Mucosa of rectum (tissue), 2 donors: ENCODE results near the gene MRPL33.

Experiments used
- H3K27ac ChIP-seq, 2 donors: one replicate each; pipeline ENCODE4 v1.7.0; 2013; ENCODE audit warnings: inconsistent platforms in 2 of 2, low read depth in 2 of 2, low read length in 2 of 2
- H3K27me3 ChIP-seq, 2 donors: one replicate each; pipeline ENCODE4 v1.7.0; 2013; ENCODE audit warnings: low read length in 2 of 2; ENCODE audit not compliant: control insufficient read depth in 2 of 2, insufficient read depth in 2 of 2
- H3K36me3 ChIP-seq, 2 donors: one replicate each; pipeline ENCODE4 v1.7.0; 2013; ENCODE audit warnings: low read length in 2 of 2; ENCODE audit not compliant: control insufficient read depth in 2 of 2, insufficient read depth in 2 of 2
- H3K4me1 ChIP-seq, 2 donors: one replicate each; pipeline ENCODE4 v1.7.0; 2013; ENCODE audit warnings: low read length in 2 of 2, mild to moderate bottlenecking in 1 of 2; ENCODE audit not compliant: control insufficient read depth in 2 of 2, insufficient read depth in 2 of 2
- H3K4me3 ChIP-seq, 2 donors: one replicate each; pipeline ENCODE4 v1.7.0; 2013; ENCODE audit warnings: low read length in 2 of 2
- H3K9ac ChIP-seq, 2 donors: one replicate each; pipeline ENCODE4 v1.7.0; 2013; ENCODE audit warnings: low read length in 2 of 2, low read depth in 1 of 2, mild to moderate bottlenecking in 1 of 2
- H3K9me3 ChIP-seq, 2 donors: one replicate each; pipeline ENCODE4 v1.7.0; 2013; ENCODE audit warnings: low read length in 2 of 2; ENCODE audit not compliant: control insufficient read depth in 2 of 2
- donor health status: healthy.
- donor health status: Normal muscosa, but diverticular disease.

The MRPL33 gene

DNA sequence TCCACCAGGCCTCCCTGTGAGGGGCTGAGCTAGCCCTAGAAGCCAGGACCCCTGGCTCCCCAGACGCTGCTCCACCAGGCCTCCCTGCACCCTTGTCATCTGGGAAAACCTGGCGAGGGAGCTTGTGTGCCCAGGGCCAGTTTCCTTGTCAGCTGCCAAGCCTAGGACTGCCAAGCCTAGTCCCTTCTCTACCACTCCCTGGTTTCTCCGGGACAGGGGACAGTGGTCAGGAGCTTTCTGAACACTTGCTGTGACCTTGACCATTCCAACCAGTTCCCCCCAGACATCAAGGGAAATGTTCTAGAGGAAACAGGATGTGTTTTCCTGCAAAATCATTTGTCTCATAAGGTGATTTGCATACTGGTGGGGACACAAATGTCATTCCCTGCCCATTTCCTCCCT lies 41.3 kb upstream of the MRPL33 start:
- Histone ChIP-seq H3K4me1 (peaks cover 0 to 5% of the 10 kb centered on the region in 2 donors), H3K27ac (no peak overlapping the region), H3K36me3 (no peaks in the 10 kb centered on the region), H3K9me3 (no peaks in the 10 kb centered on the region), H3K9ac (no peak overlapping the region), H3K4me3 (no peak overlapping the region), H3K27me3 (no peaks in the 10 kb centered on the region)

DNA sequence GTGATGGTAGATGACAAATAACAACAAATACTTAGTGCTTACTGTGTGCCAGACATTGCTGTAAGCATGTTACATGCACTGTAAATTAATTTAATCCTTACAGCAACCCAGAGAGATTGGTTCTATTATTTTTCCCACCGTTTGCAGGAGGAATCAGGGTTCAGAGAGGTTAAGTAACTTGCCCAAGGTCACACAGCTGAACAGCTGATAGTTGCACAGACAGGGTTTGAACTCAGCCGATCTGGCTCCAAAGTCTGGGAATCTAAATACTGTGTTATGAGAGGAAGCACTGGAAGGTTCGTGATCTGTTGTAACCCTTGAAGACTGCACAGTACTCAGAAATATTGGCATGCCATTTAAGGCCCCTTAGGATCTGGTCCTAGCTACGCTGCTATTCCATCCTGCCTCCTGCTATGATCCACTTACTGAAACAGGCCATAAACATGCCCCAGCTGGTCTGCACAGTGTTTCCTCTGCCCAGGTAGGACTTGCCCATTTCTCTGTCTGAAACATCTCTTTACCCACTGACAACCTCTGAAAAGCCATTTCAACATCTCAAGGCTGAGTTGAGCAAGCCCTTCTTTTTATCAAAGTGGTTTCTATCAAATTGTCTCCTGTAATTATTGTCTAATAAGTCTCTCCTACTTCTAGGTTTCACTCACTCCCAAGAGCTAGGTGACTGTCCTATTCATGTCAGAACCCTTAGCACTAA lies 40.4 kb upstream of the MRPL33 start:
- H3K9me3 ChIP-seq: no peaks in the 10 kb centered on the region
- H3K4me1 ChIP-seq: peaks cover 2 to 9% of the 10 kb centered on the region in 2 donors
- no peak overlapping the region for H3K27ac ChIP-seq
- no peak overlapping the region for H3K9ac ChIP-seq
- H3K27me3 ChIP-seq: no peaks in the 10 kb centered on the region
- no peak overlapping the region for H3K4me3 ChIP-seq
- no peaks in the 10 kb centered on the region for H3K36me3 ChIP-seq

DNA sequence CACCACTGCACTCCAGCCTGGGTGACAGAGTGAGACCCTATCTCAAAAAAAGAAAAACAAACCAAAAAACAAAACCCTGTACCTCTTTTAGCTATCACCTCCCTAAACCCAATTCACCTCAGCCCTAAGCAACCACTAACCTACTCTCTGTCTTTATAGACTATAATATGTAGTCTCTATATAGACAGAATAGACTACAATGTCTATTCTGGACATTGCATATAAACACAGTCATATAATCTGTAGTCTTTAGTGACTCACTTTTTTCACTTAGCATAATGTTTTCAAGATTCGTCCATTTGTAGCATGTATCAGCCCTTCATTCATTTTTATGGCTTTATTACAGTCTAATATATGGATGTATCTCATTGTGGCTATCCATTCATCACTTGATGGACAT lies 37.2 kb upstream of the MRPL33 start:
- Histone ChIP-seq H3K36me3 (no peaks in the 10 kb centered on the region), H3K27me3 (no peaks in the 10 kb centered on the region), H3K4me1 (peaks cover 2 to 12% of the 10 kb centered on the region in 2 donors), H3K9me3 (no peaks in the 10 kb centered on the region), H3K27ac (no peak overlapping the region), H3K9ac (no peak overlapping the region), H3K4me3 (no peak overlapping the region)

DNA sequence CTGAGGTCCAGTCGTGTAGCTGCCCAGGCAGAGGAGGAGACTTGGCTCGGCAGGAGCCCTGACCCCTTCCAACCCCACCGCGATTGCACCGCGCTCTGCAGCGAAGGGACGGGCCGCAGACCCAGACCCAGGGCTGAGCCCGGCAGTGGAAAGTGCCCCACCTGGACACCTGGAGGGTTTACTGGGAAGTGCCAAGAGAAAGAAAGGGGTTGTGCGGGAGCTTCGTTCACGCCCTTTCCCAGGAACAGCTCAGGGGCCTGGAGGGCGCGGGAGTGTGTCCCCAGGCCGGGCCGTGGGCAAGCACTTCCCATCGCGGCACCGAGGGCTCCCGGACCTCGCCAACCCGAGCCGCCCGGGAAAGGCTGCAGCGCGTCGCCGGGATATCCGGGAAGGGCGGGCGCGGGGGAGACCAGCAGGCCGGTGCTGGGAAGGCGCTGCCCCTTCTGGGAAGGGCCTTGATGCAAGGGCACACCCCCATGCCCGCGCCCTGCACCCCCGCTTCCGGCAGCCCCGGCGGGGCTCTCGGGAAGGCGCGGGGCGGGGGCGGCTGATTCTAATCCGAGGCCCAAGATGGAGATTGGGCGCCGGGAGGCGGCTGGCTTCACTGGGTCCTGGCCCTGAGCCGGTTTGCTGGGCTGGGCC lies 36.1 kb upstream of the MRPL33 start:
- H3K36me3 ChIP-seq: no peaks in the 10 kb centered on the region
- no peaks in the 10 kb centered on the region for H3K9me3 ChIP-seq
- peaks cover 2 to 12% of the 10 kb centered on the region in 2 donors for H3K4me1 ChIP-seq
- H3K9ac ChIP-seq: peak overlapping the region; percentile 48 to 66
- peak overlapping the region; percentile 61 to 73 for H3K4me3 ChIP-seq
- H3K27ac ChIP-seq: peak overlapping the region; percentile 50 to 58
- H3K27me3 ChIP-seq: no peaks in the 10 kb centered on the region

DNA sequence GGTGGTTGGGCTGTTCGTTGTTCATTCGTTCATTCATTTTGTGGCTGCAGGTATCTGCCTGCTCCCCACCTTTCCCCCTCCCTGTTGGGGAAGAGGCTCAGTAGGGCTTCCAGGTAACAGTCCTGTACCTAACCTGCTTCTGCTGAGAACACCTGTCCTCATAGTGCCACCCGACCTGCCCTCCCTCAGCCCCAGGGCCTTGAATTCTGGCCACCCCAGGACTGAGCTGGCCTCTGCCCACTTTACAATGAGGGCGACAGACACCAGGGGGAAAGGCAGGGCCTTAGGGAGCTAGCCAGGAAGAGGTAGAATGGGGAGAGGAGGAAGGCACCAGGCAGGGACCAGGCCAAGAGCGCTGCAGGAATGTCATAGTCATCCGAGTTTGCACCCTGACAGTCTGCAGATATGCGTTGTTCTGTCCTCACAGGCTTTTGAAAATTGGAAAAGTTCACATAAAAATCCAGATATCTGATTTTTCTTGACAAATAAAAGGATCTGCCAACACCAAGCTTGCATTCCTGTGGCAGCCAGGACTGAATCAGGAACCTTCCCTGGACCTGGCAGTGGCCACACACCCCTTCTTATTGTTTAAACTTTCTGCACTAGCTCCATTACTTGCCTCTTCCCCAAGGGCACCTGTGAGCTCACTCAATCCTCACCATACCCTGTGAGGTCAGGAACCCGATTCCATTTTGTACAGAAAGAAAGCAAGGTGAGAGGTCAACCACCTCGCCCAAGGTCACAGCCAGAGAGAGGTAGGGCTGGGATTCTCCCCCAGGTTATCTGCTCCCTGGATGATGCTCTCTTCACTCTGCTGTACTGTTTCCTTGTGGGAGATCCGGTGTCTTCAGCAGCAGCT lies 35.3 kb upstream of the MRPL33 start:
- Histone ChIP-seq H3K36me3 (no peaks in the 10 kb centered on the region), H3K9me3 (no peaks in the 10 kb centered on the region), H3K27ac (peak overlapping the region; percentile 25 to 58), H3K4me3 (peak overlapping the region; percentile 61 to 73), H3K4me1 (peaks cover 2 to 12% of the 10 kb centered on the region in 2 donors), H3K9ac (peak overlapping the region; percentile 34 to 66), H3K27me3 (no peaks in the 10 kb centered on the region)

DNA sequence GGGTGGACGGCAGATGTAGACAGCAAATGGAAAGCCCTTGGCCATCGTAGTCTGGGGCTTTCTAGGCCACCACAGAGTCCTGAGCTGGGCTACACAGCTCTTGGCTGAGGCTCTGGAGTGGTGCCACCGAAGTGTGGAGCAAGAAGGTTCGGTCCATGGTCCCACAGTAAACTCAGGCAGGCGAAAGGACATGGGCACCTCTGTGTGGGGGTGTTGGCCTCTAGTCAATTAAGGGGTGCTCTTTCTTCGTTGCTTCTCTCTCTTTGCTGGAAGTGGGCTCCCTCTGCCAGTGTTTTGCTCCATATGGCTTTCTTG lies 34.7 kb upstream of the MRPL33 start:
- Histone ChIP-seq H3K4me1 (peaks cover 2 to 12% of the 10 kb centered on the region in 2 donors), H3K9ac (no peak overlapping the region), H3K27ac (no peak overlapping the region), H3K9me3 (no peaks in the 10 kb centered on the region), H3K27me3 (no peaks in the 10 kb centered on the region), H3K36me3 (no peaks in the 10 kb centered on the region), H3K4me3 (no peak overlapping the region)

DNA sequence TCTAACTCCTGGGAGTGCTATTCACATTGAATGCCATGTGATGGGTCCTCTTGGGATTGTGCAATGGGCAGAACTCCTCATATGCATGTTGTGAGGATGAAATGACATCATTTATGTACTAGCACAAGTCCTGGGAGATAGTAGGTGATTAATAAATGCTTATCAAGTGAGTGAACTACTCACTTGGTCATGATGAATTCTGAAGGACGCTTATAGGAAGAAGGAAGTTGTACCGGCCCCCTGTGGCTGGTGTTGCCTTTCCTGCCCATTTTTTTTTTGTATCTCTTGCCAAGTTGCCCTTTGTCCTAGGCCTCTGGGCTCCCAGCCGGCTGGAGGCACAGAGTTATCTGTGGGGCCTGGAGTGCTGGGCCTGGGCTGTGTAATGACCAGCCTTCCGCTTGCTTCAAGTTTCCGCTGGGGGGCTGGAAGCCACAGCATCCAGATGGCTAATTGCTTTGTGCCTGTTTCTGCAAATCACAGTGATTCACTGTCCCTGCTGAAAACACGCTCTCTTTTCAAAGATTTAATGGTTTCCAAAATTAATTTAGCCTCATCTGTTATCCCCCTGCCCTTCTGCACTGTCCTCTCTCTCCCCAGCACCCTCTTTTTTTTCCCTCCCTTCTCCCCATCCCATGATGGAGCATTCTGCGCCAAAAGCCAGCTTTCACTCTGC lies 33.7 kb upstream of the MRPL33 start:
- Histone ChIP-seq H3K27me3 (no peaks in the 10 kb centered on the region), H3K27ac (no peak overlapping the region), H3K9me3 (no peaks in the 10 kb centered on the region), H3K4me1 (peaks cover 2 to 12% of the 10 kb centered on the region in 2 donors), H3K9ac (no peak overlapping the region), H3K4me3 (no peak overlapping the region), H3K36me3 (no peaks in the 10 kb centered on the region)

DNA sequence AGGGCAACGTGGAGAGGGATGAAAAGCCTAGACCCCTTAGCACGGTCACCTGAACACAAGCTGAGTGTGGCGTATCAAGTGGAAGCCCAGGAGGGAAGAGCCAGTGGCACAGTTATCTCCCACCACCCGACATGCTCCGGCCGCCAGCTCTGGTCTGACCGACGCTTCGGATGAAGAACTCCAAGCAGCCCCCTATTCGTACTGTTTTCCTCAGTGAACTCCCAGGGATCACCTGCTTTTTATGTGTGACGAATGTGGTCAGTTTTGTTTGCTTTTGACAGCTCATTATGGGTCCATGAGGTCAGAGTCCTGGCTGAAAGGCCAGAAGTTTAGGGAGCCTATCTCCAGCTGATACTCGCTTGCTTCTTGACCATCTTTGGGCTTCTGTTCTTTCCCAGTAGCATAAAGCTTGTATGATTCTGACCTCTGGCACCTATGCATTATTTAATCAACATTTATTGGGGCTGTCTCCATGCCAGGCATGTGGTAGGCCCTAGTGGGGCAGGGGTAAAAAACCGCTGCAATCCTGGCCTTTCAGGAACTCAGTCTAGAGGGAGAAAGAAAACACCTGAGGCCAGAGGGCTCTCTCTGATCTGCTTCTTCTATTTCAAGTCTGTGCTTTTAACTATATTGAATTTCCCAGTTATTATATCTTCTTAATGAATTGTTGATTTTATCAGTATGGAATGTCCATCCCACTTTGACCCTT lies 33.0 kb upstream of the MRPL33 start:
- no peak overlapping the region for H3K9ac ChIP-seq
- H3K27ac ChIP-seq: no peak overlapping the region

DNA sequence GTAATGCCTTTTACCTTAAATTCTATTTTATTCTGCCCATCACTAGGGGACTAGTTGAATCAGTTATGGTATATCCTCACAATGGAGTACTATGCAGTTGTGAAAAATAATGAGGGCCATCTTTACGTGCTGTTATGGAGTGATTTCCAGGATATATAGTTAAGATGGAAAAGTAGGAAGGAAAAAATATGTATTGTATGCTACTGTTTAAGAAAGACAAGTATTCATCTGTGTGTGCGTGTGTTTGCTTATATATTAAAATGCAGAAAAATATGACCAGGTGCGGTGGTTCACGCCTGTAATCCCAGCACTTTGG lies 32.5 kb upstream of the MRPL33 start:
- Histone ChIP-seq H3K9ac (no peak overlapping the region), H3K27ac (no peak overlapping the region), H3K4me3 (no peak overlapping the region), H3K9me3 (no peaks in the 10 kb centered on the region), H3K36me3 (no peaks in the 10 kb centered on the region), H3K4me1 (peaks cover 2 to 12% of the 10 kb centered on the region in 2 donors), H3K27me3 (no peaks in the 10 kb centered on the region)

More for the DNA sequence above, 33.0 kb upstream of the MRPL33 start:
- Histone ChIP-seq H3K4me3 (no peak overlapping the region), H3K36me3 (no peaks in the 10 kb centered on the region), H3K27me3 (no peaks in the 10 kb centered on the region), H3K4me1 (peaks cover 2 to 12% of the 10 kb centered on the region in 2 donors), H3K9me3 (no peaks in the 10 kb centered on the region)
